ENCODE data around the gene HOXA10. TPM values are rescaled to one million over a fixed set of nuclear protein-coding genes. Genes with fewer than 3 reads are reported as not detected.

The HOXA10 gene
- total RNA-seq, 4 donors from 2014 or later, result 19.0 to 34.1 (median 24.9) TPM

- peaks cover 0 to 63% (median 34%) of the 10 kb centered on the region in 4 donors for H3K4me1 ChIP-seq
- TF ChIP-seq CTCF (IDR thresholded peaks at IDR 0.05) (no peak), POLR2A (IDR thresholded peaks at IDR 0.05) (no peak), EP300 (IDR thresholded peaks at IDR 0.05) (no peak)
- peaks cover 7 to 90% of the 10 kb centered on the region in 2 donors for H3K27me3 ChIP-seq
- H3K27ac ChIP-seq, result no peak overlapping the region
- no peaks in the 10 kb centered on the region for H3K9me3 ChIP-seq
- WGBS, 2 donors, result 34 to 36% methylated on average over 14 of the region's 14 CpGs
- DNase-seq (ENCODE audit: low spot score in 2 of 2), result no peak
- peak overlapping the region in 2 of 4 donors; percentile 0 to 53 for H3K4me3 ChIP-seq
- no peaks in the 10 kb centered on the region for H3K36me3 ChIP-seq
These were observed 26.9 kb upstream of the HOXA10 start for GRCh38 chr7:27200761-27201579.

- peak in 1 of 2 donors; percentile 12 for DNase-seq (ENCODE audit: low spot score in 2 of 2)
These were observed 26.0 kb upstream of the HOXA10 start, which contains the start of gene HOXA13 for GRCh38 chr7:27199849-27200760. Gene HOXA13 (minus strand): TSS chr7:27200091. CDS start chr7:27200077, 14 bp downstream.

GRCh38 chr7:27198871-27199801 lies 25.0 kb upstream of the HOXA10 start:
- Histone ChIP-seq H3K9me3 (no peaks in the 10 kb centered on the region), H3K36me3 (no peaks in the 10 kb centered on the region), H3K4me3 (peak overlapping the region in 3 of 4 donors; percentile 21 to 53 (median 50)), H3K27me3 (peaks cover 7 to 90% of the 10 kb centered on the region in 2 donors), H3K4me1 (peaks cover 0 to 45% (median 23%) of the 10 kb centered on the region in 4 donors), H3K27ac (no peak overlapping the region)
- no peak for DNase-seq (ENCODE audit: low spot score in 2 of 2)
- TF ChIP-seq EP300 (IDR thresholded peaks at IDR 0.05) (no peak), POLR2A (IDR thresholded peaks at IDR 0.05) (no peak), CTCF (IDR thresholded peaks at IDR 0.05) (no peak)
- 2 to 10% methylated on average over 12 to 51 of the region's 93 CpGs for WGBS, 2 donors

More at GRCh38 chr7:27199849-27200760, 26.0 kb upstream of the HOXA10 start, which contains the start of gene HOXA13:
- Histone ChIP-seq H3K4me1 (peaks cover 0 to 55% (median 28%) of the 10 kb centered on the region in 4 donors), H3K4me3 (peak within 1 kb of the TSS; percentile 27 to 53 (median 40)), H3K36me3 (no peaks in the 10 kb centered on the region), H3K27ac (no peak within 1 kb of the TSS), H3K27me3 (peaks cover 7 to 90% of the 10 kb centered on the region in 2 donors), H3K9me3 (no peaks in the 10 kb centered on the region)
- 1 to 3% methylated on average over 34 to 43 of the region's 99 CpGs for WGBS, 2 donors
- TF ChIP-seq CTCF (IDR thresholded peaks at IDR 0.05) (no peak), EP300 (IDR thresholded peaks at IDR 0.05) (no peak), POLR2A (IDR thresholded peaks at IDR 0.05) (no peak)

GRCh38 chr7:27198138-27198841 lies 24.2 kb upstream of the HOXA10 start:
- H3K4me3 ChIP-seq, result peak overlapping the region in 1 of 4 donors; percentile 53
- H3K27me3 ChIP-seq, result peaks cover 7 to 90% of the 10 kb centered on the region in 2 donors

More at GRCh38 chr7:27198138-27198841, 24.2 kb upstream of the HOXA10 start:
- no peak for DNase-seq (ENCODE audit: low spot score in 2 of 2)
- no peaks in the 10 kb centered on the region for H3K36me3 ChIP-seq
- H3K9me3 ChIP-seq, result no peaks in the 10 kb centered on the region
- TF ChIP-seq EP300 (IDR thresholded peaks at IDR 0.05) (peak in 1 of 2 donors; percentile 9), CTCF (IDR thresholded peaks at IDR 0.05) (no peak)
- peaks cover 0 to 49% (median 24%) of the 10 kb centered on the region in 4 donors for H3K4me1 ChIP-seq
- WGBS, 2 donors, result 23 to 41% methylated on average over 29 of the region's 29 CpGs
- H3K27ac ChIP-seq, result no peak overlapping the region
